ENCODE measurements around the gene DIP2C. TPM values are rescaled to one million over a fixed set of nuclear protein-coding genes. Genes with fewer than 3 reads are reported as not detected.
"Not testable (repeated sequence)": the region's sequence is repeated elsewhere in the genome, so short reads cannot be mapped to it uniquely, and the experiment has no call there.

The DIP2C gene
- total RNA-seq, 8 experiments from 2014 or later: 1.9 to 26.3 (median 19.8) TPM

- in situ Hi-C loops (cut with MboI; ENCODE audit: low pct_unique_long_range_greater_than_20kb in 2 of 9, low sequenced_read_pairs in 9 of 9, unreplicated experiment in 9 of 9); H3K4me1 ChIP-seq (replicated peaks in 1 of 2); H3K27ac ChIP-seq; ATAC-seq (replicated peaks in 6 of 8); H3K4me3 ChIP-seq: not testable (repeated sequence)
- WGBS, 10 experiments: no CpG with 5 or more reads among the region's 5 CpGs
These were observed 423.5 kb downstream of the DIP2C start for GRCh38 chr10:265816-266588.

- H3K4me3 ChIP-seq; in situ Hi-C loops (cut with MboI; ENCODE audit: low pct_unique_long_range_greater_than_20kb in 2 of 9, low sequenced_read_pairs in 9 of 9, unreplicated experiment in 9 of 9); H3K27ac ChIP-seq; ATAC-seq (replicated peaks in 6 of 8); H3K4me1 ChIP-seq (replicated peaks in 1 of 2): not testable (repeated sequence)
- WGBS, 10 experiments: 80 to 100% (median 97%) methylated on average over 1 to 3 of the region's 6 CpGs; no CpG with 5 or more reads in 4 of the 10 experiments
These were observed 424.4 kb downstream of the DIP2C start for GRCh38 chr10:265074-265440.

- 80 to 100% (median 100%) methylated on average over 2 of the region's 11 CpGs; no CpG with 5 or more reads in 5 of the 10 experiments for WGBS, 10 experiments
- H3K4me3 ChIP-seq; in situ Hi-C loops (cut with MboI; ENCODE audit: low pct_unique_long_range_greater_than_20kb in 2 of 9, low sequenced_read_pairs in 9 of 9, unreplicated experiment in 9 of 9); ATAC-seq (replicated peaks in 6 of 8); H3K4me1 ChIP-seq (replicated peaks in 1 of 2); H3K27ac ChIP-seq: not testable (repeated sequence)
These were observed 425.1 kb downstream of the DIP2C start for GRCh38 chr10:264160-265073.

- ATAC-seq (replicated peaks in 6 of 8): no peak
- 72 to 100% (median 85%) methylated on average over 1 to 12 of the region's 15 CpGs for WGBS, 10 experiments
- H3K4me3 ChIP-seq: no peak overlapping the region
- H3K4me1 ChIP-seq (replicated peaks in 1 of 2): no peaks in the 10 kb centered on the region
- H3K27ac ChIP-seq: no peak overlapping the region
- in situ Hi-C loops (cut with MboI; ENCODE audit: low pct_unique_long_range_greater_than_20kb in 2 of 9, low sequenced_read_pairs in 9 of 9, unreplicated experiment in 9 of 9): no loop called here
These were observed 428.5 kb downstream of the DIP2C start for GRCh38 chr10:260819-261429.

- H3K4me1 ChIP-seq (replicated peaks in 1 of 2): no peaks in the 10 kb centered on the region
- no peak overlapping the region for H3K4me3 ChIP-seq
- no peak for ATAC-seq (replicated peaks in 6 of 8)
- in situ Hi-C loops (cut with MboI; ENCODE audit: low pct_unique_long_range_greater_than_20kb in 2 of 9, low sequenced_read_pairs in 9 of 9, unreplicated experiment in 9 of 9): no loop called here
- H3K27ac ChIP-seq: no peak overlapping the region
- whole genome bisulfite sequencing, 10 experiments: 20 to 100% (median 93%) methylated on average over 1 to 11 of the region's 13 CpGs; no CpG with 5 or more reads in 1 of the 10 experiments
These were observed 437.4 kb downstream of the DIP2C start for GRCh38 chr10:251982-252582.

- WGBS, 10 experiments: 75 to 100% (median 94%) methylated on average over 1 to 13 of the region's 15 CpGs; no CpG with 5 or more reads in 2 of the 10 experiments
- no peak for ATAC-seq (replicated peaks in 6 of 8)
These were observed 441.2 kb downstream of the DIP2C start for GRCh38 chr10:248307-248706.

GRCh38 chr10:247480-247879 lies 442.0 kb downstream of the DIP2C start:
- ATAC-seq (replicated peaks in 6 of 8): no peak
- Histone ChIP-seq H3K27ac (no peak overlapping the region), H3K4me3 (no peak overlapping the region), H3K4me1 (replicated peaks in 1 of 2) (no peaks in the 10 kb centered on the region)
- in situ Hi-C loops (cut with MboI; ENCODE audit: low pct_unique_long_range_greater_than_20kb in 2 of 9, low sequenced_read_pairs in 9 of 9, unreplicated experiment in 9 of 9): no loop called here
- WGBS, 10 experiments: 60 to 100% (median 95%) methylated on average over 1 to 4 of the region's 4 CpGs; no CpG with 5 or more reads in 1 of the 10 experiments

More at GRCh38 chr10:248307-248706, 441.2 kb downstream of the DIP2C start:
- in situ Hi-C loops (cut with MboI; ENCODE audit: low pct_unique_long_range_greater_than_20kb in 2 of 9, low sequenced_read_pairs in 9 of 9, unreplicated experiment in 9 of 9): no loop called here
- no peaks in the 10 kb centered on the region for H3K4me1 ChIP-seq (replicated peaks in 1 of 2)
- no peak overlapping the region for H3K27ac ChIP-seq
- H3K4me3 ChIP-seq: no peak overlapping the region

GRCh38 chr10:246431-246830 lies 443.0 kb downstream of the DIP2C start:
- no peak overlapping the region for H3K27ac ChIP-seq
- ATAC-seq (replicated peaks in 6 of 8): no peak
- no peak overlapping the region for H3K4me3 ChIP-seq
- 66 to 100% (median 94%) methylated on average over 2 to 9 of the region's 9 CpGs for WGBS, 10 experiments
- no peaks in the 10 kb centered on the region for H3K4me1 ChIP-seq (replicated peaks in 1 of 2)
- in situ Hi-C loops (cut with MboI; ENCODE audit: low pct_unique_long_range_greater_than_20kb in 2 of 9, low sequenced_read_pairs in 9 of 9, unreplicated experiment in 9 of 9): no loop called here

GRCh38 chr10:244227-244626 lies 445.2 kb downstream of the DIP2C start:
- Histone ChIP-seq H3K4me1 (replicated peaks in 1 of 2) (no peaks in the 10 kb centered on the region), H3K4me3 (no peak overlapping the region), H3K27ac (no peak overlapping the region)
- in situ Hi-C loops (cut with MboI; ENCODE audit: low pct_unique_long_range_greater_than_20kb in 2 of 9, low sequenced_read_pairs in 9 of 9, unreplicated experiment in 9 of 9): no loop called here
- 80 to 98% (median 90%) methylated on average over 1 to 7 of the region's 7 CpGs; no CpG with 5 or more reads in 2 of the 10 experiments for WGBS, 10 experiments
- no peak for ATAC-seq (replicated peaks in 6 of 8)

- in situ Hi-C loops (cut with MboI; ENCODE audit: low pct_unique_long_range_greater_than_20kb in 2 of 9, low sequenced_read_pairs in 9 of 9, unreplicated experiment in 9 of 9): no loop called here
These were observed 447.4 kb downstream of the DIP2C start for GRCh38 chr10:241966-242643.

GRCh38 chr10:241451-241850 lies 448.0 kb downstream of the DIP2C start:
- no peak for ATAC-seq (replicated peaks in 6 of 8)
- WGBS, 10 experiments: 6 to 100% (median 80%) methylated on average over 2 to 6 of the region's 6 CpGs; no CpG with 5 or more reads in 3 of the 10 experiments
- no peak overlapping the region for H3K4me3 ChIP-seq
- no peaks in the 10 kb centered on the region for H3K4me1 ChIP-seq (replicated peaks in 1 of 2)
- in situ Hi-C loops (cut with MboI; ENCODE audit: low pct_unique_long_range_greater_than_20kb in 2 of 9, low sequenced_read_pairs in 9 of 9, unreplicated experiment in 9 of 9): no loop called here
- no peak overlapping the region for H3K27ac ChIP-seq

More at GRCh38 chr10:241966-242643, 447.4 kb downstream of the DIP2C start:
- Histone ChIP-seq H3K4me1 (replicated peaks in 1 of 2) (no peaks in the 10 kb centered on the region), H3K4me3 (no peak overlapping the region), H3K27ac (no peak overlapping the region)
- peak in 3 of 8 experiments; percentile 43 to 94 (median 63) for ATAC-seq (replicated peaks in 6 of 8)
- WGBS, 10 experiments: 12 to 100% (median 80%) methylated on average over 1 to 9 of the region's 9 CpGs

- WGBS, 10 experiments: 83 to 100% (median 97%) methylated on average over 1 to 6 of the region's 6 CpGs
- Histone ChIP-seq H3K27ac (no peak overlapping the region), H3K4me3 (no peak overlapping the region), H3K4me1 (replicated peaks in 1 of 2) (no peaks in the 10 kb centered on the region)
- in situ Hi-C loops (cut with MboI; ENCODE audit: low pct_unique_long_range_greater_than_20kb in 2 of 9, low sequenced_read_pairs in 9 of 9, unreplicated experiment in 9 of 9): no loop called here
- ATAC-seq (replicated peaks in 6 of 8): no peak
These were observed 450.4 kb downstream of the DIP2C start for GRCh38 chr10:239109-239508.

Measured in motor neuron (in vitro differentiated cells).